ENCODE data around the gene APOBEC3G.

APOBEC3G gene

GRCh38 chr22:39114112-39114511 is 37.0 kb downstream of the APOBEC3G start:
- no peaks in the 10 kb centered on the region for H3K27me3 ChIP-seq (ENCODE audit: insufficient read depth, poor library complexity, severe bottlenecking)
- peaks cover 6% of the 10 kb centered on the region for H3K4me1 ChIP-seq (ENCODE audit: insufficient read depth, poor library complexity, severe bottlenecking)
- H3K4me3 ChIP-seq (ENCODE audit: severe bottlenecking) = no peak overlapping the region
- ATAC-seq (ENCODE audit: low read depth) (no peak), DNase-seq (ENCODE audit: low spot score) (no peak)
- no peak overlapping the region for H3K27ac ChIP-seq (ENCODE audit: poor library complexity, severe bottlenecking)
- TF ChIP-seq CTCF (IDR thresholded peaks at IDR 0.05; ENCODE audit: poor library complexity, severe bottlenecking) = no peak
- H3K36me3 ChIP-seq (ENCODE audit: low read depth) = no peaks in the 10 kb centered on the region
- H3K9me3 ChIP-seq (ENCODE audit: severe bottlenecking) = no peaks in the 10 kb centered on the region

GRCh38 chr22:39115570-39115969 is 38.5 kb downstream of the APOBEC3G start:
- Histone ChIP-seq H3K36me3 (ENCODE audit: low read depth) (no peaks in the 10 kb centered on the region), H3K27me3 (ENCODE audit: insufficient read depth, poor library complexity, severe bottlenecking) (no peaks in the 10 kb centered on the region), H3K9me3 (ENCODE audit: severe bottlenecking) (no peaks in the 10 kb centered on the region), H3K4me1 (ENCODE audit: insufficient read depth, poor library complexity, severe bottlenecking) (peaks cover 6% of the 10 kb centered on the region), H3K4me3 (ENCODE audit: severe bottlenecking) (no peak overlapping the region), H3K27ac (ENCODE audit: poor library complexity, severe bottlenecking) (no peak overlapping the region)
- TF ChIP-seq CTCF (IDR thresholded peaks at IDR 0.05; ENCODE audit: poor library complexity, severe bottlenecking) = no peak
- DNase-seq (ENCODE audit: low spot score) (no peak), ATAC-seq (ENCODE audit: low read depth) (no peak)

GRCh38 chr22:39115977-39116621 is 39.0 kb downstream of the APOBEC3G start:
- H3K27ac ChIP-seq (ENCODE audit: poor library complexity, severe bottlenecking) = no peak overlapping the region
- no peak overlapping the region for H3K4me3 ChIP-seq (ENCODE audit: severe bottlenecking)
- TF ChIP-seq CTCF (IDR thresholded peaks at IDR 0.05; ENCODE audit: poor library complexity, severe bottlenecking) = no peak
- no peak for DNase-seq (ENCODE audit: low spot score)
- no peak for ATAC-seq (ENCODE audit: low read depth)
- no peaks in the 10 kb centered on the region for H3K27me3 ChIP-seq (ENCODE audit: insufficient read depth, poor library complexity, severe bottlenecking)
- peaks cover under 1% of the 10 kb centered on the region for H3K4me1 ChIP-seq (ENCODE audit: insufficient read depth, poor library complexity, severe bottlenecking)
- no peaks in the 10 kb centered on the region for H3K36me3 ChIP-seq (ENCODE audit: low read depth)
- H3K9me3 ChIP-seq (ENCODE audit: severe bottlenecking) = no peaks in the 10 kb centered on the region

GRCh38 chr22:39117585-39118191 is 40.6 kb downstream of the APOBEC3G start:
- no peak overlapping the region for H3K4me3 ChIP-seq (ENCODE audit: severe bottlenecking)
- peak; percentile 50; the same call in 1 of the 3 replicates for ATAC-seq (ENCODE audit: low read depth)
- no peak for DNase-seq (ENCODE audit: low spot score)
- no peaks in the 10 kb centered on the region for H3K4me1 ChIP-seq (ENCODE audit: insufficient read depth, poor library complexity, severe bottlenecking)
- H3K27me3 ChIP-seq (ENCODE audit: insufficient read depth, poor library complexity, severe bottlenecking) = no peaks in the 10 kb centered on the region
- no peaks in the 10 kb centered on the region for H3K9me3 ChIP-seq (ENCODE audit: severe bottlenecking)
- no peaks in the 10 kb centered on the region for H3K36me3 ChIP-seq (ENCODE audit: low read depth)
- TF ChIP-seq CTCF (IDR thresholded peaks at IDR 0.05; ENCODE audit: poor library complexity, severe bottlenecking) = peak; percentile 68
- no peak overlapping the region for H3K27ac ChIP-seq (ENCODE audit: poor library complexity, severe bottlenecking)

- H3K4me1 ChIP-seq (ENCODE audit: insufficient read depth, poor library complexity, severe bottlenecking) = no peaks in the 10 kb centered on the region
- no peaks in the 10 kb centered on the region for H3K36me3 ChIP-seq (ENCODE audit: low read depth)
- H3K27me3 ChIP-seq (ENCODE audit: insufficient read depth, poor library complexity, severe bottlenecking) = no peaks in the 10 kb centered on the region
- H3K4me3 ChIP-seq (ENCODE audit: severe bottlenecking) = no peak overlapping the region
- no peaks in the 10 kb centered on the region for H3K9me3 ChIP-seq (ENCODE audit: severe bottlenecking)
- ATAC-seq (ENCODE audit: low read depth) (no peak), DNase-seq (ENCODE audit: low spot score) (no peak)
- TF ChIP-seq CTCF (IDR thresholded peaks at IDR 0.05; ENCODE audit: poor library complexity, severe bottlenecking) = no peak
- H3K27ac ChIP-seq (ENCODE audit: poor library complexity, severe bottlenecking) = no peak overlapping the region
Observed at GRCh38 chr22:39120983-39121382, 43.9 kb downstream of the APOBEC3G start.

Measured in RWPE2 (cell line).